ENCODE data around the gene OR6C65. TPM values are rescaled to one million over a fixed set of nuclear protein-coding genes. Genes with fewer than 3 reads are reported as not detected.

OR6C65 gene
- total RNA-seq, 1 donor from 2014 or later: not detected

DNA sequence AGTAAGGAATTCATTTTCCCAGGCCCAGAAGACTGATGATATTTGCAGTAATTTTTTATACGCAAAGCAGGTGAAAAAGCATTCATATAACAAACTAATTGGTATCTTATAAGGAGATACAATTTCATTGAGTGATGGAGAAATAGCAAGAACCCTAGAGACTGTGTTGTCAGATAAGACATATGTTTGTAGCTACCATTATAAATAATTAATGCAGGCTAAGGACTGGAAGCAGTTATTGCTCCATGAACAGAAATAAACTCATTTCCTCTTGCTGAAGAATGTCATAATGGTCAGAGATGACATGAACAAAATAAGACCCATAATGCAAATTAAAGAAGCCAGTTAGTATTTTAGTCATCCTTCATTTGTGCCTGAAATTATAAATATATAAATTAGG is 45.0 kb downstream of the OR6C65 start:
- DNase-seq (ENCODE audit: low read depth): no peak

DNA sequence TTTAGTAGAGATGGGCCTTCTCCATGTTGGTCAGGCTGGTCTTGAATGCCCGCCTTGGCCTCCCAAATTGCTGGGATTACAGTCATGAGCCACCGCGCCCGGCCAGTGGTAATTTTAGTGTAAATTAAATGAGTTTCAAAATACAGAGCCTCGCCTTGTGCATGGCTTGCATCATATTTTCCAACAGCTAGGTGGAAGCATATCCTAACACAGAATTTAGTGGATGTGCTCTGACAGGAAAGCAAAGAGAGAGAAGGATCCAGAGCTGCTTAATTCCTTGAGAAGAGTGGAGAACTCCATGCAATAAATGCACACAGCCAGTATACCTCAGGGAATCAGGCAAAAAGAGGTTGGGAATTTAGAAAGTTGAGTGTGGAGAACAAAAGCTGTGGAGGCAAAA is 46.0 kb downstream of the OR6C65 start:
- no peak for DNase-seq (ENCODE audit: low read depth)

DNA sequence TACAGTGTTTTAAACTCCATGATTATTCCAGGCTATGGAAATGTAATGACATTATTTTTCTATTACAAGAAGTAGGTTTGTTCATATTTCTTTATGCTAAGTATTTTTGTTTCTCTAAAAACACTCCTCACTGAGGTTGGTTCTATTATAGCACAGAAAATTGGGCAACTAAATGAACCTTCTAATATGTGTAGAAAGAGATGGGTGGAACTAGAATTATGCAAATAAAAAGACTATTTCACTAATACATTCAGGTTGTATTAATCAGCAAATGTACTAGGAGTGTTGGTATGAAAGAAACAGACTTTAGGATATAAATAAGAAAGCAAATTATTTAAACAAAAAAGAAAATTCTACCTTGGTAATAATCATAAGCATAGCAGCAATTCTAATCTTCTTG is 48.5 kb downstream of the OR6C65 start:
- no peak for DNase-seq (ENCODE audit: low read depth)

Other genes starting within 250 kb of the OR6C65 start
- gene OR10A7, start 179.5 kb upstream of the OR6C65 start, total RNA-seq: not detected in 2 replicates
- not detected in 2 replicates for gene OR6C74, start 155.9 kb upstream of the OR6C65 start, total RNA-seq
- not detected in 2 replicates for gene OR6C6, start 104.0 kb upstream of the OR6C65 start, total RNA-seq
- gene OR6C1, start 86.2 kb upstream of the OR6C65 start, total RNA-seq: not detected in 2 replicates
- not detected in 2 replicates for gene OR6C3, start 69.8 kb upstream of the OR6C65 start, total RNA-seq
- not detected in 2 replicates for gene OR6C75, start 37.6 kb upstream of the OR6C65 start, total RNA-seq
- not detected in 2 replicates for gene OR6C76, start 25.7 kb downstream of the OR6C65 start, total RNA-seq
- gene OR6C2, start 43.5 kb downstream of the OR6C65 start, total RNA-seq: not detected in 2 replicates
- not detected in 2 replicates for gene OR6C70, start 69.6 kb downstream of the OR6C65 start, total RNA-seq
- gene OR6C68, start 91.8 kb downstream of the OR6C65 start, total RNA-seq: not detected in 2 replicates
- not detected in 2 replicates for gene OR6C4, start 149.1 kb downstream of the OR6C65 start, total RNA-seq
- gene OR2AP1, start 171.9 kb downstream of the OR6C65 start, total RNA-seq: not detected in 2 replicates
- not detected in 2 replicates for gene OR10P1, start 236.4 kb downstream of the OR6C65 start, total RNA-seq

Data from myocyte (in vitro differentiated cells).